CD4-positive, alpha-beta T cell treated with Interleukin-10 for 1 hour (primary cell): ENCODE measurements around the gene MAFF.
"Not testable (repeated sequence)": the region's sequence is repeated elsewhere in the genome, so short reads cannot be mapped to it uniquely, and the experiment has no call there.

ENCODE experiments used
- DNase-seq: peaks from one replicate; pipeline ENCODE4 v3.0.0-alpha.2; 2020

MAFF gene

GRCh38 chr22:38201711-38202436, at the start of gene MAFF:
TSS of gene MAFF (plus strand) at chr22:38201994. CDS start at chr22:38213854, 11,860 bp downstream.
- peak; percentile 95 for DNase-seq

- DNase-seq: no peak
Measured at GRCh38 chr22:38153821-38154562, 47.8 kb upstream of the MAFF start.

- not testable (repeated sequence) for DNase-seq
Measured at GRCh38 chr22:38154563-38154915, 47.3 kb upstream of the MAFF start.

- no peak for DNase-seq
Measured at GRCh38 chr22:38155703-38156102, 46.1 kb upstream of the MAFF start.

GRCh38 chr22:38162881-38163843, 38.6 kb upstream of the MAFF start:
- DNase-seq: no peak

- DNase-seq: no peak
Measured at GRCh38 chr22:38163844-38164550, 37.8 kb upstream of the MAFF start.

GRCh38 chr22:38164551-38164918, 37.3 kb upstream of the MAFF start:
- DNase-seq: no peak

GRCh38 chr22:38165922-38166593, 35.7 kb upstream of the MAFF start:
- DNase-seq: no peak

GRCh38 chr22:38167988-38168407, 33.8 kb upstream of the MAFF start:
- DNase-seq: no peak

- DNase-seq: no peak
Measured at GRCh38 chr22:38169116-38169515, 32.7 kb upstream of the MAFF start.

- no peak for DNase-seq
Measured at GRCh38 chr22:38170469-38170868, 31.3 kb upstream of the MAFF start.

- DNase-seq: no peak
Measured at GRCh38 chr22:38171927-38172831, 29.6 kb upstream of the MAFF start.

- DNase-seq: peak; percentile 61
Measured at GRCh38 chr22:38172832-38173640, 28.8 kb upstream of the MAFF start.

- DNase-seq: no peak
Measured at GRCh38 chr22:38173641-38173906, 28.2 kb upstream of the MAFF start.

- no peak for DNase-seq
Measured at GRCh38 chr22:38174626-38175025, 27.2 kb upstream of the MAFF start.

- DNase-seq: no peak
Measured at GRCh38 chr22:38175206-38176118, 26.3 kb upstream of the MAFF start.

- DNase-seq: peak; percentile 60
Measured at GRCh38 chr22:38176170-38176741, 25.5 kb upstream of the MAFF start.

- peak; percentile 29 for DNase-seq
Measured at GRCh38 chr22:38177044-38177443, 24.8 kb upstream of the MAFF start.

- not testable (repeated sequence) for DNase-seq
Measured at GRCh38 chr22:38177571-38177925, 24.2 kb upstream of the MAFF start.
